Stimulated activated naive CD8-positive, alpha-beta T cell treated with anti-CD3 and anti-CD28 coated beads, Interleukin-15, Interleukin-2, amounts not matched to agents 100 U/mL and 50 U/mL, for 24 hours (primary cell): ENCODE measurements around the gene CCNY.

Experiments
- ATAC-seq: fragments of 150-1000 bp; cut with Tn5 transposase; one replicate; pipeline ENCODE4 v1.10.0; 2021
- DNase-seq: peaks from one replicate; pipeline ENCODE4 v3.0.0; 2021

Gene CCNY

GRCh38 chr10:35426657-35427056 lies 90.3 kb downstream of the CCNY start:
- ATAC-seq = no peak

GRCh38 chr10:35427543-35427942 lies 91.2 kb downstream of the CCNY start:
- DNase-seq = no peak
- ATAC-seq = no peak

More at GRCh38 chr10:35426657-35427056, 90.3 kb downstream of the CCNY start:
- no peak for DNase-seq

GRCh38 chr10:35428521-35428920 lies 92.2 kb downstream of the CCNY start:
- ATAC-seq (peak; percentile 63), DNase-seq (no peak)

- no peak for DNase-seq
- ATAC-seq = no peak
Observed at GRCh38 chr10:35432781-35433338, 96.6 kb downstream of the CCNY start.

- DNase-seq (no peak), ATAC-seq (peak; percentile 63)
Observed at GRCh38 chr10:35433851-35434426, 97.6 kb downstream of the CCNY start.

GRCh38 chr10:35434533-35434932 lies 98.2 kb downstream of the CCNY start:
- no peak for ATAC-seq
- DNase-seq = no peak

- ATAC-seq = no peak
- no peak for DNase-seq
Observed at GRCh38 chr10:35435824-35436223, 99.5 kb downstream of the CCNY start.

- ATAC-seq (no peak), DNase-seq (no peak)
Observed at GRCh38 chr10:35437829-35438228, 101.5 kb downstream of the CCNY start.

- DNase-seq (no peak), ATAC-seq (no peak)
Observed at GRCh38 chr10:35438718-35439571, 102.6 kb downstream of the CCNY start.

GRCh38 chr10:35440016-35440415 lies 103.7 kb downstream of the CCNY start:
- ATAC-seq (no peak), DNase-seq (no peak)

GRCh38 chr10:35442028-35442427 lies 105.7 kb downstream of the CCNY start:
- DNase-seq (no peak), ATAC-seq (peak; percentile 66)

GRCh38 chr10:35442592-35442991 lies 106.3 kb downstream of the CCNY start:
- no peak for DNase-seq
- peak; percentile 87 for ATAC-seq

- ATAC-seq = no peak
- DNase-seq = no peak
Observed at GRCh38 chr10:35443858-35444257, 107.5 kb downstream of the CCNY start.

- ATAC-seq (no peak), DNase-seq (no peak)
Observed at GRCh38 chr10:35445150-35445884, 109.0 kb downstream of the CCNY start.

- ATAC-seq (no peak), DNase-seq (no peak)
Observed at GRCh38 chr10:35446439-35446838, 110.1 kb downstream of the CCNY start.

GRCh38 chr10:35447693-35448407 lies 111.5 kb downstream of the CCNY start:
- DNase-seq (no peak), ATAC-seq (peak; percentile 15)

- DNase-seq (no peak), ATAC-seq (no peak)
Observed at GRCh38 chr10:35448687-35449662, 112.7 kb downstream of the CCNY start.

- DNase-seq (peak; percentile 20), ATAC-seq (peak; percentile 37)
Observed at GRCh38 chr10:35449944-35450343, 113.6 kb downstream of the CCNY start.

- DNase-seq (no peak), ATAC-seq (peak; percentile 48)
Observed at GRCh38 chr10:35451151-35452016, 115.1 kb downstream of the CCNY start.

- no peak for ATAC-seq
- no peak for DNase-seq
Observed at GRCh38 chr10:35452171-35452570, 115.9 kb downstream of the CCNY start.
